Stimulated activated CD4-positive, alpha-beta T cell treated with anti-CD3 and anti-CD28 coated beads, Interleukin-2, amount 100 ng/mL, for 4 hours (primary cell): ENCODE data around the gene SCGN.

ENCODE experiments used
- DNase-seq: peaks from one replicate; pipeline ENCODE4 v3.0.0-alpha.2; 2020; ENCODE audit warnings: low read depth

SCGN gene

GRCh38 chr6:25652007-25652515, at the start of gene SCGN:
Gene SCGN (plus strand): TSS chr6:25652215. CDS start chr6:25652404, 189 bp downstream.
- no peak for DNase-seq

- no peak for DNase-seq
These were observed 49.4 kb upstream of the SCGN start for GRCh38 chr6:25602674-25602982.

GRCh38 chr6:25603251-25603650, 48.8 kb upstream of the SCGN start:
- DNase-seq, result no peak

GRCh38 chr6:25606151-25606550, 45.9 kb upstream of the SCGN start:
- DNase-seq, result no peak

- DNase-seq, result no peak
These were observed 43.3 kb upstream of the SCGN start for GRCh38 chr6:25608558-25609174.

GRCh38 chr6:25612666-25613065, 39.3 kb upstream of the SCGN start:
- DNase-seq, result no peak

- DNase-seq, result no peak
These were observed 38.6 kb upstream of the SCGN start for GRCh38 chr6:25613415-25613814.

- DNase-seq, result no peak
These were observed 38.0 kb upstream of the SCGN start for GRCh38 chr6:25614052-25614451.

- DNase-seq, result no peak
These were observed 36.5 kb upstream of the SCGN start for GRCh38 chr6:25615471-25615870.

GRCh38 chr6:25617997-25618396, 34.0 kb upstream of the SCGN start:
- no peak for DNase-seq

GRCh38 chr6:25619217-25619616, 32.8 kb upstream of the SCGN start:
- no peak for DNase-seq

GRCh38 chr6:25620391-25620790, 31.6 kb upstream of the SCGN start:
- DNase-seq, result no peak

GRCh38 chr6:25623065-25623464, 28.9 kb upstream of the SCGN start:
- no peak for DNase-seq

GRCh38 chr6:25623879-25624278, 28.1 kb upstream of the SCGN start:
- no peak for DNase-seq

GRCh38 chr6:25627001-25627400, 25.0 kb upstream of the SCGN start:
- no peak for DNase-seq

- DNase-seq, result no peak
These were observed 23.4 kb upstream of the SCGN start for GRCh38 chr6:25628471-25629197.

GRCh38 chr6:25629198-25629576, 22.8 kb upstream of the SCGN start:
- no peak for DNase-seq

GRCh38 chr6:25630508-25631278, 21.3 kb upstream of the SCGN start:
- no peak for DNase-seq

- no peak for DNase-seq
These were observed 16.1 kb upstream of the SCGN start for GRCh38 chr6:25635886-25636317.

GRCh38 chr6:25637211-25637610, 14.8 kb upstream of the SCGN start:
- DNase-seq, result no peak

- no peak for DNase-seq
These were observed 14.0 kb upstream of the SCGN start for GRCh38 chr6:25637960-25638434.

GRCh38 chr6:25639653-25640052, 12.4 kb upstream of the SCGN start:
- no peak for DNase-seq

GRCh38 chr6:25640446-25640845, 11.6 kb upstream of the SCGN start:
- no peak for DNase-seq
